H54 (cell line): ENCODE results near the gene PIGU.

Experiments
- DNase-seq: peaks from one replicate; pipeline ENCODE4 v3.0.0; 2011; ENCODE audit warnings: low spot score, mixed read lengths; ENCODE audit not compliant: insufficient read length
- FAIRE-seq: peaks from 3 replicates; lab custom pipeline; 2011; peaks lifted over from hg19 to GRCh38; lab: Jason Lieb, UNC
- POLR2A ChIP-seq: IDR thresholded peaks from 2 replicates; pipeline ENCODE4 v1.6.1; 2011; ENCODE audit warnings: low read depth, mild to moderate bottlenecking, low read length

The PIGU gene

DNA sequence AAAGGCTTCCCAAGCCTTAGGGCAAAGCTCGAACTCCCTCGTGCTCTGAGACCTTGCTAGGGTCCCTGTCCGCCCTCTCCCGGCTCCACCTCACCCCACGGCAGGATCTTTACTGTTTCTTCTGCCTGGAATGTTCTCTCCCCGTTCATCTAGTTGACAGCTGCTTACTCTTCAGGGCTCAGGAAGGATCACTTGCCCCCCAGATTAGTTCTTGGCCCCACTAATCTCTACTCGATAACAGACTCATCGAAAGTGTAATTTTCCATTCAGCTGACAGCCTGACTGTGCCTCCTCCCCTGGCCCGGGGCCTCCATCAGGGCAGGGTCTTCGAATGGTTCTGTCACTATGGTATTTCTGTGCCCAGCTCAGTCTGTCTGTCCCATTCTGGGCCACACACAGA, 115.2 kb downstream of the PIGU start:
- FAIRE-seq (no peak), DNase-seq (no peak)
- TF ChIP-seq POLR2A, result no peak

- FAIRE-seq (no peak), DNase-seq (no peak)
- TF ChIP-seq POLR2A, result no peak
Observed at GRCh38 chr20:34560614-34561013, 116.3 kb downstream of the PIGU start.

DNA sequence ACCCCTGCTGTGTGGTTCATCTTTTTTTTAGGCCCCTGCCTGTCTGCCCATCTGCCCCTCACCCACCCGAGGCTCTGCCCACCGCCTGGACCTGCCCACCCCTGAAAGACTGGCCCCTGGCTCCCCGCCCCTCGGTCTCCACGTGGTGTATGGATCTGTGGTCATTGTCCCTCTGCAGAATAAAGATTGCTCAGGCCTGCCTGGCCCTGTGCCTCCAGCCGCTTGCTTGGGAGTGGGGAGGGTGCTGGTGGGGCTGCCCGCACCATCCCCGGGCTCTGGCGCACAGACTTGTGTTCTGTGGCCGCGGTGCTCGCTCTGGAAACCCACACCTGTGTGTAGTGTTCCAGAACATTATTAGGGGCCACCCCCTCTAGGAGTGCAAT, 116.8 kb downstream of the PIGU start:
- no peak for TF ChIP-seq POLR2A
- FAIRE-seq, result no peak
- no peak for DNase-seq

GRCh38 chr20:34559311-34560140, 117.4 kb downstream of the PIGU start:
- no peak for FAIRE-seq
- TF ChIP-seq POLR2A, result no peak
- DNase-seq, result no peak

DNA sequence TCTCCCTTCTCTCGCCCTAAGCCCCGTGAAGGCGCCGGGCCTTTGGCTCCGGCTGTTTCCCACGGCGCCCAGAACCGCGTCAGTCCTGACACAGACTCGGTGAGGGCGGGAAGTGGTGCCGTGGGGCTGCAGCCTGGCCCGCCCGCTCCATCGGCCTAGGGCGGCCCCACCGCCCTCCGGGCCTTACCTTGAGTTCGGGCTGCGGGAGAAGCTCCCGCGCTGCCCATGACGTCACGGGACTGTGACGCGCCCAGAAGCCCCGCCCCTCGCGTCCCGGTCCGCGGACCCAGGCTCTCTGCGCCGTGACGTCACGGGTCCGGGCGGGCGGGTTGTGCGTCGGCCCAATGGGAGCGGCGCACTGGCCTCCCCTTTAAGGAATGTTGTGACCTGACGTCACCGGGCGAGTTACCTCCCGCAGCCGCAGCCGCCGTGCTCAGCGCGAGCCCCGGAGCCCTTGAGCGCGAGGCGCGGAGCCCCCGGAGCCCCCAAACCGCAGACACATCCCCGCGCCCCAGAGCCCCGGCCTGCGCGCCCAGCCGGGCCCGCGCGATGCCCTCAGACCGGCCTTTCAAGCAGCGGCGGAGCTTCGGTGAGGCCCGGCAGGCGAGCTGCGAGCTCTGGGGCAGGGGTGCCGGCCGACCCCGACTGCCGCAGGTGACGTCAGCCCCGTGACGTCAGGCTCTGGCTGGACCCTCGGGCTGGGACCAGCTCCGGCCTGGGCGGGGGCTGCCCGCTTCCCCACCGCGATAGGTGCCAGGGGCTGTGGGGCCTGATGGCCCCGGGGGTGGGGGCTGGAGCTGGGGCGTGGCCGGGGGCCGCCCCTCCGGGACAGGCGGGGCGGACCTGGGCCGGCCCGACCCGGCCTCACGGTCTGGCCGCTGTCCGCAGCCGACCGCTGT, 118.3 kb downstream of the PIGU start, which contains the start of gene MAP1LC3A:
Gene MAP1LC3A (plus strand): TSS at position 399 of the 899 bp plus-strand sequence. CDS start 151 bp downstream, at position 550.
- peak; percentile 33; the same call in 1 of the 2 replicates for TF ChIP-seq POLR2A
- FAIRE-seq (no peak), DNase-seq (peak; percentile 98)

DNA sequence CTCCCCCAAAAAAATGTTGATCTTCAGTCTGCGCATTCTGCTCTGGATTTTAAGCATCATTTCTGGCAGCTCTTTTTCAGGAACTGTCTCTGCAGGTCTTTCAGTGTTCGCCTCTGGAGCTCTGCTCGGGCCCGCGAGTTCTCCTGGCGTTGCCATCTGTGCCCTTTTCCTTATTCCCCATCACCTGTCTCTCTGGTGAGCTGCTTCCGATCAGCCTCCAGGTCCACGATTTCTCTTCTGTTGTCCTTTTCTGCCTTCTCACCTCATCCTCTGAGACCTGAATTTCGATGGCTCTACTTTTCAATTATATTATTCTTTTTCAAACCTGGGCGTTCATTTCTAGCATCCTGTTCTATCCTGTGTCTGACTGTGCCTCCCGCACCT, 119.0 kb downstream of the PIGU start:
- FAIRE-seq (no peak), DNase-seq (no peak)

DNA sequence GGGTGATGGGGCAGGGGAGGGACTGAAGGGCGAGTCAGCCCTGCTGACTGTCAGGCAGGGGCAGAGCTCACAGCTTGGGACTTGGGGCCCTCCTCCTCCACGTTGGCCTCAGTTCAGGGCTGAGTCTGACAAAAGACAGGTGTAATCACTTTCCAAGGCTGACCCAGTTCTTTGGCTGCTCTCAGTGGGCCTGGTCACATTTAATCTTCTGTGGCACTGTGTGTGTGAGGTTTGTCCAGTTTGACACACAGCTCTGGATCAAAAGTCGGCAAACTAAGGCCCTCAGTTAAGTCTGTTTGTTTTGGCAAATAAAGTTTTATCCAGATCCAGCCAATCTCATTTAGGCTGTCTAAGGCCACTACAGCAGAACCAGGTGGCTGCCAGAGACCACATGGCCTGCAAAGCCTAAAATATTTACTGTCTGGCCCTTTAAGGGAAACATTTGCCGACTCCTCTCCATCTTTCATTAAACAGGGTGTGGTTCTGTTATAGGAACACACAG, 123.5 kb downstream of the PIGU start:
- DNase-seq (no peak), FAIRE-seq (no peak)
- TF ChIP-seq POLR2A, result no peak

More for the DNA sequence above, 119.0 kb downstream of the PIGU start:
- no peak for TF ChIP-seq POLR2A

- DNase-seq (no peak), FAIRE-seq (no peak)
- no peak for TF ChIP-seq POLR2A
Observed at GRCh38 chr20:34552569-34552968, 124.3 kb downstream of the PIGU start.

DNA sequence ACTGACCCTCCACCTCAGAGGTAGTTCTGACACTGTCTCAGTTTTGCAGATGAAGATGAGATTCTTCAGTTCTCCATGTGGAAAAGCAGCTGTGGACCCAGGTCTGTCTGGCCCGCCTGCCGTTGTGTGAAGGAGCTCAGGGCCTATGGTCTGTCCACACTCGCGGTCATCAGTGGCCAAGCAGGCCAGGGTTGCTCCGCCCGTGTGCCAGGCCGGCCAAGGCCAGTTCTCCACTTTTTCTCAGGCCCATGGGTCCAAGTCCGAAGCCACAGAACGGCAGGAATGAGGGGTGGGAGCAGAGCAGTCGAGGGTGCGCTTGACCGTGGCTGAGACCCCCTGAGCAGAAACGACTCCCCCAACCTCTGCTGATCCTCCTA, 127.0 kb downstream of the PIGU start:
- no peak for TF ChIP-seq POLR2A
- FAIRE-seq, result no peak
- DNase-seq, result no peak

DNA sequence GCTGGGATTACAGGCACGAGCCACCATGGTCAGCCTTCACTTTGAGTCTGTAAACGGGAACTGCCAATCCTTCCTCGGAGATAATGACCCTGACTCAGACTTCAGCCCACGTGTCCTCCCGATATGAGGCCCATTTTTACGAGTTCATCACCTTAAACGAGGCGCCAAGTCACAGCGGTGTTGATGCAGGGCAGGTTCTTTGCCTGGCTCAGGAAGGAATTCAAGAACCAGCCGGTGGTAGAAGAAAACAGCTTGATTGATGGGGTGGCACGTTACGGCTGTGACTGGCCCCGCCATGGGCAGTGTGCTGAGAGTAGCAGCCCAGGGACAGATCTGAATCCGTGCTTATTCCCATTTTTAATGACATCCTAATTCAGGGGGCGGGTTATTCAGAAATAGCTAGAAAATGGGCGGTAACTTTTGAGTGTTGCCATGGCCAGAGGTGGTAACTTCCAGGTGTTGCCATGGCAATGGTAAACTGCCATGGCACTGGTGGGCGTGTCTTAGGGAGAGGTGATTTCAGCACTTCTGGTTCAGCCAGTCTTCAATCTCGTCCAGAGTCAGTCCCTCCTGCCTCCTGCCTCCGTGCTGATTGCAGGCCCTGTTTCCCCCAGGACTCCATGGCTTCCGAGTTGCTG, 127.5 kb downstream of the PIGU start:
- FAIRE-seq (no peak), DNase-seq (no peak)
- TF ChIP-seq POLR2A, result no peak

DNA sequence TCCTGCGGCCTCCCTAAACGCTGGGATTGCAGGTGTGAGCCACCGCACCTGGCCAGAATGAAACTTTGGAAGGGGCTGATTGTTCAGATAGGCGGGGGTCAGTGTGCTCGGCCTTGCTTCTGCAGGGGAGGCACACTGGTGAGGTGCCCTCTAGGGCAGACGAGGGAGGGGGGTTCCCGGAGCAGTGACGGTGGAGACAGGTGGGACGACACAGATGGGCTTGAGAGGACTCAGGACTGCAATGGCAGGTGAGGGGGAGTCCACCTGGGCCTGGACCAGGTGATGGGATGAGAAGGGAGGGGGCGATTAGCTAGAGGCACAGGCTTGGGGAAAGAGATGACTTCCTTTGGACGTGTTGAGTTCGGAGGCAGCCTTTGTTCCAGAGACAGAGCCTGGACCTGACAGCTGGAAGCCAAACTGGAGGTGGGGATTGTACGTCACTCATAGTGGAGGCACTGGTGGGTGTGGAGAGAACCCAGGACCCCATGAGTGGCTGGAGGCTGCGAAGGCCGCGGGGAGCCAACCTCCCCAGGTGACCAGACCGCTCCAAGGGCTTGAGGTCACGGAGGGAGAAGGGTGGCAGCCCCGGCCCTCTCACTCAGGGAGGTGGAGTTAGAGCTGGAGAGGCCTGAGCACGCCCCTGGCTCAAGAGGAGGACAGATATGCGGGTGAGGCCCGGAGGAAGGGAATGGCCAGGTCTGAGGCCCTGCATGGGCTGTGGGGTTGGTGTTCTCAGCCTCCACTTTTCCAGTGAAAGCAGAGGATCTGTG, 128.9 kb downstream of the PIGU start:
- DNase-seq (no peak), FAIRE-seq (no peak)
- no peak for TF ChIP-seq POLR2A

GRCh38 chr20:34546751-34547181, 130.1 kb downstream of the PIGU start:
- DNase-seq (no peak), FAIRE-seq (no peak)
- TF ChIP-seq POLR2A, result no peak
